Glutamatergic neuron (in vitro differentiated cells): ENCODE data around the gene H6PD. TPM values are rescaled to one million over a fixed set of nuclear protein-coding genes. Genes with fewer than 3 reads are reported as not detected.

ENCODE experiments used
- DNase-seq: peaks from one replicate; pipeline ENCODE4 v3.0.0; 2022
- H3K27ac Mint-ChIP-seq: one replicate; pipeline ENCODE4 v1.8.0; 2020; ENCODE audit warnings: mild to moderate bottlenecking, mixed read lengths, inconsistent platforms; ENCODE audit not compliant: unreplicated experiment
- H3K27me3 Mint-ChIP-seq: one replicate; pipeline ENCODE4 v1.8.0; 2020; ENCODE audit warnings: mild to moderate bottlenecking, moderate library complexity, mixed read lengths, inconsistent platforms; ENCODE audit not compliant: unreplicated experiment
- H3K36me3 Mint-ChIP-seq: one replicate; pipeline ENCODE4 v1.8.0; 2020; ENCODE audit warnings: mild to moderate bottlenecking, mixed read lengths, inconsistent platforms; ENCODE audit not compliant: unreplicated experiment
- H3K4me1 Mint-ChIP-seq: one replicate; pipeline ENCODE4 v1.8.0; 2020; ENCODE audit warnings: mild to moderate bottlenecking, low read depth, mixed read lengths, inconsistent platforms; ENCODE audit not compliant: unreplicated experiment
- H3K4me3 Mint-ChIP-seq: one replicate; pipeline ENCODE4 v1.8.0; 2020; ENCODE audit warnings: mild to moderate bottlenecking, mixed read lengths, inconsistent platforms; ENCODE audit not compliant: unreplicated experiment
- H3K9me3 Mint-ChIP-seq: one replicate; pipeline ENCODE4 v1.8.0; 2020; ENCODE audit warnings: mild to moderate bottlenecking, moderate library complexity, mixed read lengths, inconsistent platforms; ENCODE audit not compliant: unreplicated experiment
- total RNA-seq: library from RNA; stranded (reverse); fragmentation: NEBNext Ultra II Directional; extraction: Animal tissue kit (Norgen Biotek cat#: 25700); gene quantifications from one replicate; pipeline ENCODE4 v1.2.1, GENCODE V29; 2021; ENCODE audit not compliant: unreplicated experiment
- TF ChIP-seq, protein P1 (sequence below): fragments of 200-600 bp; sonication (generic); IDR thresholded peaks from one replicate; pipeline ENCODE4 v1.5.0; 2021; ENCODE audit not compliant: partially characterized antibody, unreplicated experiment

H6PD gene
- total RNA-seq, 1 donor from 2014 or later, result 5.0 TPM

DNA sequence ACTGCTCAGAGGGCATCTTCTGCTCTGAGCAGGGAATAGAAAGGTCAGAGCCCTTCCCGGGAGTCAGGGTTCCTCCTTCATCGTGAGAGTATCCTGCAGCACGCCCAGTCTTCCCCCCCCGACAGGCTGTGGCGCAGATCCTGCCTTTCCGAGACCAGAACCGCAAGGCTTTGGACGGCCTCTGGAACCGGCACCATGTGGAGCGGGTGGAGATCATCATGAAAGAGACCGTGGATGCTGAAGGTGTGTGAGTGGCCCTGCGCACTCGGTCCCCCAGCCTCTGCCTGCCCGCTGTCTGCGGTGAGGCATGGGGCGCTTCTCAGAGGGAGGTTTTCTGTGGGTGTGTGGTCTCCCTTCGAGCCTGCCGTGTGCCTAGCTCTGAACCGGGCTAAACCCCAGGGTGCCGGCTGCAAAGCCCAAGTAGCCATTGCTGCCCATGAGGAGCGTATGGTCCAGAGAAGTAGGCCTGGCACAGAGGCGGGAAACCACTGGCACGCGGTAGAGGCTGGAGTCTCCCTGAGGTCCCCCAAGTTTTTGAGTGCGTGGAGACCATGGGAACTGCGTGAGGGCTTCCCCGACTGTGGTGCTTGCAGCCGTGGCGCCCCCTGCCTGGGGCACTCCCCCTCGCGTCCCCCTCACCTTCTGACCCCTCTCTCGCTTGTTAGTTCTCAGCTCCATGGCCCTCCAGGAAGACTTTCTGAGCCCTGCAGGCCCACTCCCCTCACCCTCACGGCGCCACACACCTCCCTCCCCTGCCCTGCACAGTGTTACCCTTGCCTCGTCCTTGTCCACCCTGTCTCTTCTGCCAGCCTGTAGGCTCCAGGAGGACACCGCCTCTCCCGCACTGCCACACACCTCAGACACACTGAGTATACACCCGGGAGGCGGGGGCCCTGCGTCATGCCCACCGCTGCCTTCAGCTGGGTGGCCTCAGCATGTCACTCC, 12.5 kb downstream of the H6PD start:
- DNase-seq, result no peak
- TF ChIP-seq, protein P1, sequence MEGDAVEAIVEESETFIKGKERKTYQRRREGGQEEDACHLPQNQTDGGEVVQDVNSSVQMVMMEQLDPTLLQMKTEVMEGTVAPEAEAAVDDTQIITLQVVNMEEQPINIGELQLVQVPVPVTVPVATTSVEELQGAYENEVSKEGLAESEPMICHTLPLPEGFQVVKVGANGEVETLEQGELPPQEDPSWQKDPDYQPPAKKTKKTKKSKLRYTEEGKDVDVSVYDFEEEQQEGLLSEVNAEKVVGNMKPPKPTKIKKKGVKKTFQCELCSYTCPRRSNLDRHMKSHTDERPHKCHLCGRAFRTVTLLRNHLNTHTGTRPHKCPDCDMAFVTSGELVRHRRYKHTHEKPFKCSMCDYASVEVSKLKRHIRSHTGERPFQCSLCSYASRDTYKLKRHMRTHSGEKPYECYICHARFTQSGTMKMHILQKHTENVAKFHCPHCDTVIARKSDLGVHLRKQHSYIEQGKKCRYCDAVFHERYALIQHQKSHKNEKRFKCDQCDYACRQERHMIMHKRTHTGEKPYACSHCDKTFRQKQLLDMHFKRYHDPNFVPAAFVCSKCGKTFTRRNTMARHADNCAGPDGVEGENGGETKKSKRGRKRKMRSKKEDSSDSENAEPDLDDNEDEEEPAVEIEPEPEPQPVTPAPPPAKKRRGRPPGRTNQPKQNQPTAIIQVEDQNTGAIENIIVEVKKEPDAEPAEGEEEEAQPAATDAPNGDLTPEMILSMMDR, result no peak
- no peak overlapping the region for H3K27ac Mint-ChIP-seq
- no peaks in the 10 kb centered on the region for H3K36me3 Mint-ChIP-seq
- no peak overlapping the region for H3K4me3 Mint-ChIP-seq
- H3K27me3 Mint-ChIP-seq, result peaks cover 3% of the 10 kb centered on the region
- peaks cover 8% of the 10 kb centered on the region for H3K9me3 Mint-ChIP-seq
- H3K4me1 Mint-ChIP-seq, result peaks cover 24% of the 10 kb centered on the region

DNA sequence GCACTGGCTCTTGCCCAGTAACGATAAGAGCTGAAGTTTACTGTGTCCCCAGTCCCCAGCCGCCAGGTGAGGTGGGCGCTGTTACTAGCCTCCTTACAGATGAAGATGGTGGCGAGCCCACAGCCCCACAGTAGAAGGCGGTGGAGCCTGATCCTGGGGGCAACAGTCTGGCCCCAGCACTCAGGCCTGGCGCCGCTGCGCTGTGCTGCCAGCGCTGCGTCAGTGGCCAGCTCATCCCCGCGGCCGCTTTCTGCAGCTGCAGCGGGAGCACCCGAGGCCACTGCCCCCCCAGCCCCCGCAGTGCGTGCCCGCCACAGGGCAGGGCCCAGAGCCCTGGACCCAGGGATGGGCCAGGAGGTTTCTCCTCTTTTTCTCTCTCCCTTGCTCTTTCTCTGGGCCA, 13.3 kb downstream of the H6PD start:
- TF ChIP-seq, protein P1, result no peak
- Mint-ChIP-seq H3K36me3 (no peaks in the 10 kb centered on the region), H3K4me1 (peaks cover 20% of the 10 kb centered on the region), H3K4me3 (no peak overlapping the region), H3K9me3 (peaks cover 6% of the 10 kb centered on the region), H3K27me3 (peaks cover 3% of the 10 kb centered on the region), H3K27ac (no peak overlapping the region)
- DNase-seq, result no peak

DNA sequence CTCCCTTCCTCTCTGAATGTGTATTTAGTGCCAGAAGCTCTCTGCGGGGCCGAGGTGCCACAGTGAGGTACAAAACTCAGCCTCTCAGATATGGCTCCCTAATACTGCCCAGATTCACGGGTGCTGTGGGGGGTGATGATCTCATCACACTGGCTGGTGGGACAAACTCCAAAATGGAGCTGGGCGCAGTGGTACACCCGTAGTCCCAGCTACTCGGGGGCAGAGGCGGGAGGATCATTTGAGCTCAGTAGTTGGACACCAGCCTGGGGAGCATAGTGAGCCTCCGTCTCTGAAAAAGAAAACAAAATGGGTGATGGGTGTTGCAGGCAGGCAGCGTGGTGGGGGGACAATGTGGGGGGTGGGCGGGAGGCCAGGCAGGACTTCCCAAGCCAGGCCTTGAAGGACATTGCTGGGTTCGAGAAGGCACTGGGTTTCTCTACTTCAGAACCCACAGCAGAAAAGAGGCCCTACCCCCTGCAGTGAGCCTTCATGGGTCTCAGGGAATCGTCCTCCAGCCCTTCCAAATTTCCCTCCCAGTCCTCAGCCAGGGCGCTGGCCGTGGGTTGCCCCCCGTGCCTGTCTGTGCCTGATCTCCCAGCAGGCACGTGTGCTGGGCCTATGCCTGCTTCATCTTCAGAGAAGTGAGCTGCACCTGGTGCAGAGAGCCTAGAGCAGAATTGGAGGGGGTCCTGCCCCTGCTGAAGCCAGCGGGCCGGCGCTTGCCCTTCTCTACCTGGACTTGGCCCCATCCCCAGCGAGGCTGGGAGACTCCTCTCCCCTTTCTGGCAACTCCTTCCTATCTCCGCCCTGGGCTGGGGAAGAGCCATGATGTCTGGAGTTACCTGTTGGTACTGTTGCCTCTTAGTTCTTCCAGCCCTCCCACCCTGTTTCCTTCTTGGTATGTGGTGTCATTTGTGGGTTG, 14.0 kb downstream of the H6PD start:
- Mint-ChIP-seq H3K36me3 (no peaks in the 10 kb centered on the region), H3K4me3 (peak overlapping the region; percentile 45), H3K27me3 (peaks cover 5% of the 10 kb centered on the region), H3K9me3 (peaks cover 6% of the 10 kb centered on the region), H3K27ac (peak overlapping the region; percentile 24), H3K4me1 (peaks cover 23% of the 10 kb centered on the region)
- TF ChIP-seq, protein P1, result no peak
- no peak for DNase-seq

DNA sequence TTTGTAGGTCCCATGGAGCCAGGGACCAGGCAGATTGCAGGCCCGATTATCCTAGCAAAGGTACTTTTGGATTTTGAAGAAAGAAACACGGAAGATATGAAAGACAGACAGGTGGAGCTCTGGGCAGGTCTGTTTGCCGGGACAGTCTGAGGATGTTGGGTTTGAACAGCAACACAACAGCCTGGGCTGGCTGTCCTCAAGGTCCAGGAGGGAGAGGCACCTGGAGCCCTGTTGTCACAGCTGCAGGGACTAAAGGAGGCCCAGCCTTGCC, 14.6 kb downstream of the H6PD start:
- peaks cover 26% of the 10 kb centered on the region for H3K4me1 Mint-ChIP-seq
- TF ChIP-seq, protein P1, result no peak
- H3K9me3 Mint-ChIP-seq, result peaks cover 6% of the 10 kb centered on the region
- H3K27ac Mint-ChIP-seq, result peak overlapping the region; percentile 24
- peaks cover 5% of the 10 kb centered on the region for H3K27me3 Mint-ChIP-seq
- H3K4me3 Mint-ChIP-seq, result peak overlapping the region; percentile 45
- H3K36me3 Mint-ChIP-seq, result no peaks in the 10 kb centered on the region
- no peak for DNase-seq
